Stimulated activated CD8-positive, alpha-beta memory T cell treated with anti-CD3 and anti-CD28 coated beads, Interleukin-2, amount 100 ng/mL, for 1 hour (primary cell): ENCODE results near the gene DDIT3.

Source experiments
- DNase-seq, 2 donors: peaks; one replicate each; pipeline ENCODE4 v3.0.0-alpha.2; 2020; ENCODE audit warnings: low read depth in 2 of 2

Gene DDIT3

DNA sequence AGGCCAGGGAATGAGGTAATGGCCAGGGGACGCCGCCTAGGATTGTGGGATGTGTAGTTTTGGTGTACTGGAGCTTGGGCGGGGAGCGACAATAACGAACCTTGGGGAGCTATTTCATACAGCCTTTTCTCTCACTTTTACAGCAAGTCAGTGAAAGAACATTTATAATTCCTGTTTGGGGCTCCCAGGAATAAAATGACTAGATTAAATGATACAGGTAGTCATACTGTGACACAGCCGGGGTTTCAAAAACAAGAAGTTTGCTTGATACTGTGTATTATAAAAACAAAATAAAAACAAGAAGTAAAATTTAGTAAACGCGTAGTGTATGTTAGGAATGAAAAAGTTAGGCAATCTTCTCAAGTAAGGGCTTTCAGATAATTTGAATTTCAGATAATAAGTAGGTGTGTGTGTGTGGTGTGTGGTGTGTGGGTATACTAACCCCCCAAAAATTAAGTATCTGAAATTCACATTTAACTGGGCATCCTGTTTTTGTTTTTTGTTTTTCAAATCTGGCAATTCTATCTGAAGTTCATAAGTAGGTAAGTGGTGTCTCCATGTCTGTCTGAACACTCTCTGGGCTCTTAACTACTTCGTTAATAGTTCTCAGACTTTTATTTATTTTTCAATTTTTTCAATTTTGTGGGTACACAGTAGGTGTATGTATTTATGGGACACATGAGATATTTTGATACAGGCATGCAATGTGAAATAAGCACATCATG, 27.1 kb upstream of the DDIT3 start:
- no peak for DNase-seq

DNA sequence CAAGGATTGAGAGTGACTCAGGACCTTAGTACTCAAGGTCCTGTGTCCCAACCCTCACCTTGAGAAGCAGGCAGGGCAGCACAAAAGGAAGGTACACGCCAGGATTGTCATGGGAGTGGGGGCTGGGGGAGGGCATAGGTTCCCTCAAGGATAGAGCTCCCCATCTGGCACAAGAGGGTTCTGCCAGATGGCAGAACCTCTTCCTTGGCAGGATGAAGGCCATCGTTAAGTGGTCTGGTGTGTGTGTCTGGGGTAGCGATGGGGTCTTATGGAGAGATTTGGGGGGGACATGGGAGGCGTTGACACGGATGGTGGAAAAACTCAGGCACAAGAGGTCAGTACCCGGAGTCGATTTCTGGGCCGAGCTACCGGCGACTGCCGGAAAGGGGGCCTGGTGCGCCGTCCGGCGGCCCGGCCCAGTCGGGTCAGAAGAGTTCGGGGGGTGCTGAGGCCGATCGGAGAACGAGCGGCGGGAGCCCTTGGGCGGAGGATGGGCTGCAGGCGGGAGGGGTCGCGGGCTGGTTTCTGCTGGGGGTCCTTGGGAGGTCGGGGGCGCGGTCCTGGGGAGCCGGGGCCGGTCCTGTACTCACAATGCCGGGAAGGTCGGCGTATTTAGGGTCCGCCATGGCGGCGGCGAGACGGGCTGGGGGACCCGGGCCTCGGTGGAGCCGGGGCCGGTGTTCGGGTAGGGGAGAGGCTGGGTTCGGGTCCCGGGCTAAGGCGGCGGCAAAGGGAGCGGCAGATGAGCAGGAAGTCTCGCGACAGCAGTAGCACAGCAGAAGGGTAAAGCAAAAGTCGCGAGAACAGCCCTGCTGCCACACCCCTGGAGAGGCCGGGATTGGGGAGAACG, 26.3 kb upstream of the DDIT3 start, which contains the start of gene DCTN2:
Gene DCTN2 (minus strand): TSS at position 755 of the 850 bp plus-strand sequence. CDS start 129 bp downstream, at position 626.
- DNase-seq: peak; percentile 74 to 81

DNA sequence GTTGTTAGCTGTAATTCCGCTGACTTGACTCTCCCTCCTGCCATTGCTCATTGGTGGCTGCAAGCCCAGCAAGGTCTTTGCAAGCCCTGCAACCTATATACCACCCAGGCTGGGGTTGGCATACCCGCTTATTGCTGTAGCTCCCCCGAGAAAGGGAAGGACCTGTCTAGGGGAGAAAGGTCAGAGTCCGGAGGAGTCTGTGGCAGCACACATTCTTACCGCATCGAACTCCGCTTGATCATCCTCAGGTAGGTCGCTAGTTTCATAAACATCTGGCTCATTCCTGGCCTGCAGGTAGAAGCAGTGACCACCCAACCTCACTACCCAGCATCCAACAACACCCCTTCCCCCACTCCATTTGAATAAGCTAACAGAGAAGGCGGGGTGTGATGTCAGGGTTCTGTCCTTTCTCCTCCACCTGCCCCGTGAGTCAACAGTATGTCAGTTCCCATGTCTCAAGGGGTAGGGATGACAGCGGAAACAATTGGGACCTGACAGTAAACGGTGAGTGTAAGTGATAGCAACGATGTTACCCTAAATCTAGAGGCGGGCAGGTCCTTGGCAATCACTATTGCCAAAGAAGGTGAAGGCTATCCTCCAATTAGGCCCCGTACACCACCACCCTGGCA, 25.6 kb upstream of the DDIT3 start:
- DNase-seq: no peak

DNA sequence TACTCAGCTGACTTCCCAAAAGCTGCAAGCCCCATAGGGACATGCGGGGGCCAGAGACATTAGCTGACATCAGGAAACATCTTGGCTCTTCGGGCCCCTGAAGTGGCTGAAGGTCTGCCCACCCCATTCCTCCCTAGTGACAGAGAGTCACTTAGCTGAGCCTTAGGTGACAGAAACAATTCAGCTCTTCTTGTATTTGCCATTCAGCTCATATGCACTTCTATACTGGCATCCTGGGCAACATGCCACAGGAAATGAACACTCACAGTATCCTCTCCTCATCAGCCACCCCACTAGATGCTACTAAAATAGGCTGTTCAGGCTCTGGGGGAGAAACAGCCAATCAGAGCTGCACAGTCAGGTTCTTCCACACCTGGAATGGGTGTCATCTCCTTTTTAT, 23.3 kb upstream of the DDIT3 start:
- DNase-seq: no peak

DNA sequence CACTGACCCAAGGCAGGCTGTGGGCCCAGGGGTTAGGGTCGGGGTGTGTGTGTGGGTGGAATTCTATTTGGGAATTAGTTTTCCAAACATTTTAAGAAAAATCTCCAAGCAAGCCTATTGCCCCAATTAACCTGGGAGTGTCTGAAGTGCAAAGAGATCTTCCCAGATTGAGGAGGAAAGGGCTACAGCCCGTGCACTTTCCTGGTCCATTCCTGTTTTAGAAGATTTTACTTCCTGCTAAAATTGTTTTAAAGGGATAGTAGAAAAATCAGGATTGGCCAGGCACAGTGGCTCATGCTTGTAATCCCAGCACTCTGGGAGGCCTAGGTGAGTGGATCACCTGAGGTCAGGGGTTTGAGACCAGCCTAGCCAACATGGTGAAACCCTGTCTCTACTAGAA, 21.4 kb upstream of the DDIT3 start:
- DNase-seq: no peak

DNA sequence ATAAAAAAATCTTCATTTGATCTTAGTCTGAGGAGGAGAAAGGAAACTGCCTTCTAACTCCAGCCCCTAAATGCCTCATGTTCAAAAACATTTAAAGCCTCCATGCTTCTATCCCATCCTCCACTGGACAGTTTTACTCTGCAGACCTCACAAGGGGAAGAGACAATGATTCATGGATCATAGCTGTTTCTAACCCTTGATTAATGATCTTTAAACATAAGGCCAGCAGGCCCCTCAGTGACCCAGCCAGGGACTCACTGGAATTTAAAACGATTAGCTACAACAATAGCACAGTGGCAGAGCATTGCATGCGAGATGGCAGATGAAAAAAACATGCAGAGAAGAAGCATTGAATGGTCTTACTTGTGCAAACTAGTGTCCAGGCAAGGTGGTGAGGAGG, 20.7 kb upstream of the DDIT3 start:
- DNase-seq: no peak

DNA sequence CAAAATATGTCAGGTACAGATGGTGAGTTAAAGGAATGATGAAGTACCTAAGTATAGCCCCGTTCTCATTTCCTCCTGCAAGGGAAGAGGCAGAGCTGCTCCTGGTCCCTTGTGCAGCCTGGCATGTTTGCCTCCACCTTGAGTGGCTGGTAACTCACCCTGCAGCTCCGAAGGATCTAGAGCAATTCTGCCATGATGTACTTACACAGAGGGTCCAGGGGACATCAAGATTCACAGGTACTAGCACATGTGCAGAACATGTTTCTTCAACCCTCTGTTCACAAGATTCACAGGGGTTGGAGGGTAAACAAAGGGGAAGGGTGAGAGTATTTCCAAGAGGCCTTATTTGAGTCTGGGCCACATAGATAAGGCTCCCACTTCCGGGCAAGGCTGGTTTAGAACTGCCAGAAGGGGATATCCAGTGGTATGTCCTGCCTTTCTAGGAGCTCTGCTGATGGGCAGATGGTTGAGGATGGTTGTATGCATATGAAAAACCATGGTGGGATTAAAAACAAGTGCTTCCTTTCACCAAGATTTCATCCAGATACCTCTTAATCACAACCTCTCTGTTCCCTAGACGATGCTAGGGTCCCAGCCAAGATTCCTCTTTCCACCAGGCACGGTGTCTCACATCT, 18.9 kb upstream of the DDIT3 start:
- no peak for DNase-seq

DNA sequence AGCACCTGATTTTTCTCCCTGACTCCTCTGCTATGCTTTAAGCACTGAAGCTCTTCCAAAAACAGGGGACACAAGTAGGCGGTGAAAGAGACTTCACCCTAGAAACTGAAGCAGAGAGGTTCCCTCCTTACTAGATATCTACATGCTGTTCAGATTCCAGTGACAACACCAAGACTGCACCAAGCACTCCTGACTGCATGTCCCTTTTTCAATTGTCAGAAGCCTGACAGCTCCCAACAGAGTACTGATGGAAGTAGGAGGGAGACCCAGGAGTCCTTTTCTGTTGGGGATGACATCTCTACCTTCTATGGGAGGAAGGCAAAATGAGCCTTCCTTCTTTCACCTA, 16.3 kb upstream of the DDIT3 start:
- DNase-seq: no peak

DNA sequence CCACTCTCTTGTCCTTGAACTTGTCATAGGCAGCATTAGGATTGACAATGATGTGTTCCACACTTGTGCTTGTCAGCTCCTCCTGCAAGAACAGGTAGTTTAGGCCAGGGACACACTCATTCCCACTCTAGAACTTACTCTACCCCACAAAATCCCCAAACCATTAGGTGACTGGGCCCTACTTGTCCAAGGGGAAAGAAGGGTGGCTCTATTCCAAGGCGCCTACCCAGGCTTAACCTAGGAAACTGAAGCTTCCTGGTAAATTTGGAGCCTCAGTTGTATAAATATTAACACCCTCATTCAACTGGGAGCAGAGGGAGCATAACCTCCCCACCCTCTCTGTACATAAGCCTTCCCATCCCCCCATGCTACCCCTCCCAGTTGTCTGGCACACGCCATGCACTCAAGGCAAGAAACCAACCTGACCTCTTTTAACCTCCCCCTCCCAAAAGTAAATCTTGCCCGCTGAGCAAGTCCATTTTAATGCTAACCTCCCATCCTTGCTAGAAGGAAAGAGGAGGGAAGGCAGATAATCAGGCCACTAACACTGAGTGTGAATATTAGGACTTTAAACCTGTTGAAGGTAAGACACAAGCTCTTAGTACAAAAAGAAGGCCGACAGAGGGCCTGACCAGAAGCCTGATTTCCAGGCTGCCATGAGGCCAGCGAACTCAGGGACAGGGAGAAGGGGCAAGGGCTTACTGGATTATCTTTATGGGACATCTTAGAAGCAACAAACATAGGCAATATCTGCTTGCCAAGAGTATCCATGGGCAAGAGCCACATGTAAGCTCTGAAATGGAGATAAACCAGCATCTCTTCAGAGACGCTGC, 15.7 kb upstream of the DDIT3 start:
- no peak for DNase-seq

DNA sequence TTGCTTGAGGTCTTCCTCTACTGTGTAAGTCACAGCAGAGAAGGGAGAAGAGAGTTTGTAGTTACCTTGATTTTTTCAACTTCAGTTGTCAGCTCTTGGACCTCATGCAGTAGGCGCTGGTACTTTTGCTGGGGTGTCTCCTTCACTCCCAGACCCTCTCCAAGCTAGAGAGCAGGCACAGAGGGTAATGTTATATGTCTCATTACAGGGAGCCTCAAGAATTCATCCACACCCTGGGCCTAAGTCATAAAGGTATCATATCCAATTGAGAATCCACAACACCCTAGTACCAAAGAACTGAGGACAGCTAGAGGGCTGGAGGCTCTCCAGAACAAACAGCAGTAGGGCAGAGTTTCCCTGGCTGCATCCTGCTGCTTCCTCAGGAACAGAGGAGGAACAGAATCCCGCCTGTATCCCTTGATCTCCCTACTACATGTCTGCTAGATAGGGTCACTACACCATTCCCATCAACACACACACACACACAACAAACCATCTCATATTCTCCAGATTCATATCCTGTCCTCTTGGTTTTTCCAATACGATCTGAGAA, 14.8 kb upstream of the DDIT3 start:
- no peak for DNase-seq

DNA sequence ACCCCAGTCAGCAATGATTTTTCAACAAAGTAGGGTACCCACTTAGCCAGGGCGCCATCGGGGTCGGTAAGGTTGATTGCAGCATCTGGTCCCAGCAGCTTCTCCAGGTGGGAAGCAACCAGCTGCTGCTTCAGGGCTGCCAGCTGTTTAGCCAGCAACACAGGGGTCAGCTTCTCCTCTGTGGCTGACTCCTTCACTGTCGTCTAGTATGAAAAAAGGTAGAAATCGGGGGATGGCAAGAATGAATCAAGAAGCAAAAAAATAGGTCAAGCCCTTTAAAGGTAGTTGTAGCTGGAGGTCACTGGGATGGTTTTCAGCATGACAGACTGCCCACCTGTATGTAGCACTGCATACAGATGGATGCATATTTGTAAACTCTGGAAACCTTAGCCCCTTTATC, 13.9 kb upstream of the DDIT3 start:
- no peak for DNase-seq

DNA sequence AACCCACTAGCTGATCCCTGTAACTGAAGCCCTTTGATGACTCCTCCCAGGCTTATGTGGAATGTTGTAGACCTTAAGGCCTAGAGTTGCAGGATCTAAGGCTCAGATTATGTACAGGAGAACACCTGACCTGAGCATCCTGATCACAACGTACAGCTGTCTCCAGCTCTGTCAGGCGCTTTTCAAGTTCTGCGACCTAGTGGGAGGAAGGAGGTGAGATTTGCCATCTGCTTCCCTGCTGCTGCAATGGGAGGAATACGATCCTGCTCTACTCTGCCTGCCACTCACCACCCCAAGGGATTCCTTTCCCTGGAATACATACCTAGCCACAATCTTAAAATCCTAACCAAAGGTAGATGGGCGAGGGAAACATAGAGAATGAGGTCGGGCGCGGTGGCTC, 12.8 kb upstream of the DDIT3 start:
- no peak for DNase-seq

DNA sequence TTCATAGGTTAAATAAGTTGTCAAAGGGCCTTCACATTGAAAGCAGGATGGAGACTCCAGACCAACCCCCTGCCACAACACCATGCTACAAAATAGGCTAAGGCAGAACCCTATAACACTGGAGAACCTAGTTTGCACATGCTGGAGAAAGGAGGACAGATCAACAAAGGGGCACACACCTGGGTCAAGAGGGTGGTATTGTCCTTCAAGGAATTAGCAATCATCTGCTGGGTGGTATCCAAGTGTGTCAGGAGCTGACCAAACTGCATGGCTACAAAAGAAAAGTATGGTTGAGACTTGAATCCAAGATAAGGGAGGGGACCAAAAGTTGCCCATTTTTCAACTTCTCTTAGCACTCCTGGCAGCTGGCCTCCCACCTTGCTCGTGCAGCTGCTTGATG, 11.5 kb upstream of the DDIT3 start:
- DNase-seq: no peak

DNA sequence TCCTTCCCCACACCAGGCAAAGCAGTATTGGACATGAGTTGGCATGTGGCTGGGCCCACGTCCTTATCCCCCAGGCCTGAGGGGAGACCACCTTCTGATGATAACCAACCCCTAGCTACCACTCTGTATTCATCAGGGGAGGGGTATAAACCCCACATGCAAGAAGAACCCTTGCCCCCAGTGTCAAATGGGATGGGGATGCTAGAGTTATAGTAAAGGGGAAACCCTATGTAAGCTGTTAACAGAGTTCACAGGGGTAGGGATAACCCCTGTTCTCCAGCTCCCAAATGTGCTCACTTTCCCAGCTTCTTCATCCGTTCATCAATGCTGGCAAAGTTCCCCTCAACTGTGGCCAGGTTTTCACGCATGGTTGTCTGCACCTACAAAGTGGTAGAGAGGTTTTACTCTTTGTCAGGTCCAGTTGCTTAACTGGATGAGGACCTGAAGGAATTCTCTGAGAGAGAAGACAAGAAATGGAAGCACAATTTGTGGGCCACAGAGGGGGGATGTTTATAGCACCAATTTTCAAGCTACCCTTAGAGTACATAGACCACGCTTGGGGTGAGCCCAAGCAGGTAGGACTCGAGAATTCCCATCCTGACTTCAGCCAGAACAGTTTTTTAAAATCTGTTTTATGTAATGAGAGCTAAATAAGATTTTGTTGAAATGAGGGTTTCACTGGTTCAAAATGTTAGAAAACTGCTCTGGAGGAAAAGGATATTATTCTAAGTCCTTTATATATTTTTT, 10.3 kb upstream of the DDIT3 start:
- DNase-seq: no peak

DNA sequence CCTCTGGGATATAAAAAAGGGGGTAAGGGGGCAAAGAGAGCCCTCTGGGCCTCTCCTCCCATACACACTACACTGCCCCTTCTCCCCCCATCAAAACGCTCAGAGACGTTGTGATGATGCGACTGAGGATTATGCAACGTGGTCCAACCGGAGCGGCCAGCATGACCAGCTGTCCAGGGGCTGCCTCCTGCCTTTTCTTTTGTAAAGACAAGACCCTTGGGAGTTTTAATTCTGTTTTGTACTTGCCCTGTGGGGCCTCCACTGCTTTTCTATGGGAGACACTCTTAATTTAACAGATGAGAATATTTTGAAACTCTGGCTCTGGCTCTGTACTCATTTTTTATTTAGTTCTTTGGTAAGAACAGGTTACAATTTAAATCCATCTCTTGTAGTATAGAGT, 9.5 kb upstream of the DDIT3 start:
- DNase-seq: no peak

DNA sequence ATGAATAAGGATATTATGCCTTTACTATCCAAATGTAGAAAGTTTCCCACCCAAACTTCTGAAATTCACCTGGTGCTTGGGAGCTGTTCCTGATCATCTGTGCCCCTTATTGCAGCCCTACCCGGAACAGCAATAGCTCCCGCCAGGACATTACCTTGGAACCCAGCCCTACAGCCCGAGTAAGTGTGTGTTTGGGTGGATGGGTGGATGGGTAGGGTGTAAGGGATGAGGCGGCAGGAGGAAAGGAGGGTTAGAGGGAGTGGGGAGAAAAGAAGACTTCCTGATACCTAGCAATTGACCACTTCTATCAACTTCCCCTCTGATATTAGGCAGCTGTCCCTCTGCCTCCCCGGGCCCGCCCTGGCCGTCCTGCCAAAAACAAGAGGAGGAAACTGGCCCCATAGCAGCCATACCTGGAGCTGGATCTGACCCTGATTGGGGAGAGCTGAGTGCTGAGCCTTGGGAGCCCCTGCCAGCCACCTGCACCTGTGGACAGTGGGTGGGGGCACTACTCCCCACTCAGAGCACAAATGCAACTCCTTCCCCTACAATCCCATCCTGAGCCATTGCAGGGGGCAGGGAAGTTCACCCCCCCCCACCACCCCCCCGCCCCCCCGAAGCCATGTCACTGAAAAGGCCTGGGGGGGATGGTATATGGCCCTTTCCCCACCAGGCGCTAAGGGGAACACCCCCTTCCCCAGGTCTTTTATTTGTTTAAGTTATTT, 8.7 kb upstream of the DDIT3 start:
- DNase-seq: no peak

DNA sequence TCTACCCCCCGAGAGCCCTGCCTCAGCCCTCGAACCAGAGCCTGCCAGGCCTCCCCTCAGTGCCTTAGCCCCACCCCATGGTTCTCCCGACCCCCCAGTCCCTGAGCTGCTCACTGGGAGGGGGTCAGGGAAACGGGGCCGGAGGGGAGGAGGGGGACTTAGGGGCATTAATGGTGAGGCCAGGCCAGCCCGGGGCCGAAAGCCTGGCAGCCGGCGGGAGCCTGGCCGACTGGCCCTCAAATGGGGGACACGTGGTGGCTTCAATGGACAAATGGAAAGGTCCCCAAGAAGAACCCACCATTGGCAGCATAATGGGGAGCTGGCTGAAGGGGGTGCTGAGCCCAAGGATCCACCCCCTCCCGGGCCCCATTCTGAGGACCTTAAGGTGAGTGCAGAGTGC, 7.9 kb upstream of the DDIT3 start:
- DNase-seq: no peak

DNA sequence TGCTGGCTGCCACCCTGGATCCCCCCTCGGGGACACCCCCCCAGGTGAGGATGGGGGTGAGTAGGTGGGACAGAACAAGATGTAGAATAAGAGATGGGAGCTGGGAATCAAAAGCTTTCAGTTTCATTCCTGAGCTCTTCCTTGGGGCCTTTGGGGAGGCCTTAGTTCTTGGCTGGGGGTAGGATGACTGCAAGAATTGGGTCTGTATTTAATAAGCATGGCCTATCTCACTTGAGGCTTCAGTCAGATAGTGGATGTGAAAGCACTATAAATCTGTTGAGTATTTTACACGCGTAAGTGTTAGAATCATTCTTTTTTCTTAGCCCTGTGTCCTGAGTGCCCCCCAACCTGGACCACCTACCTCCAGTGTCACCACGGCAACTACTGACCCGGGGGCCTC, 6.9 kb upstream of the DDIT3 start:
- no peak for DNase-seq

DNA sequence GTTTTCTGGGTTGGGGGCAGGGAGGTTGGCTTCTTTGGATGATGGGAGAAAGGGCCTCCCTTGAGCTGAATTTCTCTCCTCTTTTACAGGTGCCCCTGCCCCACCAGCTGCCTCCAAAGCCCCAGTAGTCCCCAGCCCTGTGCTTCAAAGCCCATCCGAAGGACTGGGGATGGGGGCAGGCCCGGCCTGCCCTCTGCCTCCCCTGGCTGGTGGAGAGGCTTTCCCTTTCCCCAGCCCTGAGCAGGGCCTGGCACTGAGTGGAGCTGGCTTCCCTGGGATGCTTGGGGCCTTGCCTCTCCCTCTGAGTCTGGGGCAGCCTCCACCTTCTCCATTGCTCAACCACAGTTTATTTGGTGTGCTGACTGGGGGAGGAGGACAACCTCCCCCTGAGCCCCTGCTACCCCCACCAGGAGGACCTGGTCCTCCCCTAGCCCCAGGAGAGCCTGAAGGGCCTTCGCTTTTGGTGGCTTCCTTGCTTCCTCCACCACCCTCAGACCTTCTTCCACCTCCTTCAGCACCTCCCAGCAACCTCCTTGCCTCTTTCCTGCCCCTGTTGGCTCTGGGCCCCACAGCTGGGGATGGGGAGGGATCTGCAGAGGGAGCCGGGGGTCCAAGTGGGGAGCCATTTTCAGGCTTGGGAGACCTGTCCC, 6.3 kb upstream of the DDIT3 start:
- DNase-seq: no peak
